ENCODE measurements around the gene CCDC74B.
"Not testable (repeated sequence)": the region's sequence is repeated elsewhere in the genome, so short reads cannot be mapped to it uniquely, and the experiment has no call there.

Gene CCDC74B

GRCh38 chr2:130145006-130145414, at the start of gene CCDC74B:
Gene CCDC74B (minus strand): TSS chr2:130145112. CDS start chr2:130144996, 116 bp downstream.
- peak; percentile 53 for DNase-seq

GRCh38 chr2:130193824-130194223, 48.9 kb upstream of the CCDC74B start:
- not testable (repeated sequence) for DNase-seq

GRCh38 chr2:130192451-130192850, 47.5 kb upstream of the CCDC74B start:
- not testable (repeated sequence) for DNase-seq

- not testable (repeated sequence) for DNase-seq
Measured at GRCh38 chr2:130191319-130191718, 46.4 kb upstream of the CCDC74B start.

- DNase-seq = no peak
Measured at GRCh38 chr2:130190237-130190636, 45.3 kb upstream of the CCDC74B start.

- not testable (repeated sequence) for DNase-seq
Measured at GRCh38 chr2:130188958-130189357, 44.0 kb upstream of the CCDC74B start.

- DNase-seq = not testable (repeated sequence)
Measured at GRCh38 chr2:130187859-130188792, 43.2 kb upstream of the CCDC74B start.

GRCh38 chr2:130187268-130187667, 42.4 kb upstream of the CCDC74B start:
- DNase-seq = no peak

- DNase-seq = no peak
Measured at GRCh38 chr2:130186391-130186790, 41.5 kb upstream of the CCDC74B start.

- no peak for DNase-seq
Measured at GRCh38 chr2:130185896-130186295, 41.0 kb upstream of the CCDC74B start.

- DNase-seq = no peak
Measured at GRCh38 chr2:130185436-130185835, 40.5 kb upstream of the CCDC74B start.

GRCh38 chr2:130183512-130184373, 38.8 kb upstream of the CCDC74B start:
- DNase-seq = no peak

- not testable (repeated sequence) for DNase-seq
Measured at GRCh38 chr2:130182826-130183511, 38.1 kb upstream of the CCDC74B start.

GRCh38 chr2:130181880-130182682, 37.2 kb upstream of the CCDC74B start, which contains the start of gene MZT2B:
Gene MZT2B (plus strand): TSS chr2:130182262. CDS start chr2:130182283, 21 bp downstream.
- DNase-seq = peak; percentile 90

GRCh38 chr2:130181325-130181879, 36.5 kb upstream of the CCDC74B start, which contains the start of gene SMPD4:
Gene SMPD4 (minus strand): TSS chr2:130181602. CDS start chr2:130176592, 5,010 bp downstream.
- peak; percentile 98 for DNase-seq

GRCh38 chr2:130180404-130181324, 35.8 kb upstream of the CCDC74B start:
- DNase-seq = not testable (repeated sequence)

GRCh38 chr2:130174866-130175265, 30.0 kb upstream of the CCDC74B start:
- DNase-seq = not testable (repeated sequence)

GRCh38 chr2:130169896-130170295, 25.0 kb upstream of the CCDC74B start:
- DNase-seq = no peak

- DNase-seq = not testable (repeated sequence)
Measured at GRCh38 chr2:130169163-130169562, 24.3 kb upstream of the CCDC74B start.

GRCh38 chr2:130166611-130167010, 21.7 kb upstream of the CCDC74B start:
- DNase-seq = not testable (repeated sequence)

Measured in CD4-positive, alpha-beta T cell treated with Interleukin-4 for 4 hours (primary cell).